Motor neuron (in vitro differentiated cells): ENCODE data around the gene MLLT1. TPM values are rescaled to one million over a fixed set of nuclear protein-coding genes. Genes with fewer than 3 reads are reported as not detected.
A peak's percentile ranks its signal among the peaks of the same experiment; 100 is the strongest.

Source experiments
- ATAC-seq, 8 experiments: fragments of 200-7000 bp; cut with Tn5 transposase; replicated peaks in 6 of 8; 2 replicates each; pipeline ENCODE4 v1.8.0; 2021; ENCODE audit warnings: mild to moderate bottlenecking in 8 of 8, moderate library complexity in 8 of 8
- H3K27ac ChIP-seq, 2 donors: fragments of 250-450 bp; sonication (Bioruptor Pico); 2 replicates each; pipeline ENCODE4 v1.9.0; 2021; ENCODE audit warnings: antibody characterized with exemption in 2 of 2, mild to moderate bottlenecking in 2 of 2, moderate library complexity in 1 of 2
- H3K4me1 ChIP-seq, 2 donors: fragments of 250-450 bp; sonication (Bioruptor Pico); replicated peaks in 1 of 2; 2 replicates each; pipeline ENCODE4 v1.6.1; 2021; ENCODE audit warnings: antibody characterized with exemption in 2 of 2, mild to moderate bottlenecking in 2 of 2, moderate library complexity in 1 of 2
- H3K4me3 ChIP-seq, 5 donors: fragments of 250-450 bp; sonication (Bioruptor Pico); 2 replicates each; pipeline ENCODE4 v1.9.0; 2021; ENCODE audit warnings: antibody characterized with exemption in 5 of 5, mild to moderate bottlenecking in 5 of 5, moderate library complexity in 4 of 5
- WGBS, 10 experiments: fragments of 450-650 bp; shearing (Covaris generic); methylation state at CpG; one replicate each; pipeline ENCODE4 v1.0.0; 2022; 5-methylcytosine and 5-hydroxymethylcytosine counted together
- in situ Hi-C, 9 experiments: fragments of 400-800 bp; cut with MboI; loops; one replicate each; pipeline ENCODE4 v1.15.0; 2021; ENCODE audit warnings: low sequenced_read_pairs in 9 of 9, low pct_unique_long_range_greater_than_20kb in 2 of 9; ENCODE audit not compliant: unreplicated experiment in 9 of 9
- total RNA-seq, 8 experiments: library from RNA; unstranded; fragments of 300-600 nt; gene quantifications; 2 replicates each; pipeline versions ENCODE4 v1.2.3 to v1.2.4, GENCODE V29; 2022

MLLT1 gene
- total RNA-seq, 8 experiments from 2014 or later: 12.4 to 88.7 (median 30.1) TPM

DNA sequence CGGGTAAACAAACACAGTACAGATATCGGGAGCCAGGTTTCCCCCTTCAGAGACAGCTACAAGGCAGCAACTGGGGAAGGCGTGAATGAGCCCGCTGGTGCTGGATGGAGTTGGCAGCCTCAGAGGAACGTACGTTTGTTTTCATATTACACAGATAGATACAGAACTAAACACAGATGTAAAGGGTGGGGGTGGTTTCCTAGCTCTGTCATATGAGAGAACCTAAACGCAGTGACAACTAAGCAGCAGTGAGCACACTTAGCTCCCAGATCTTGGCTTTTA is 32.8 kb downstream of the MLLT1 start:
- in situ Hi-C loops: no loop called here
- 67 to 100% (median 94%) methylated on average over 1 to 7 of the region's 7 CpGs; no CpG with 5 or more reads in 1 of the 10 experiments for WGBS, 10 experiments
- no peak overlapping the region for H3K27ac ChIP-seq
- ATAC-seq: no peak
- H3K4me3 ChIP-seq: no peak overlapping the region
- peaks cover 14 to 16% of the 10 kb centered on the region in 2 donors for H3K4me1 ChIP-seq

DNA sequence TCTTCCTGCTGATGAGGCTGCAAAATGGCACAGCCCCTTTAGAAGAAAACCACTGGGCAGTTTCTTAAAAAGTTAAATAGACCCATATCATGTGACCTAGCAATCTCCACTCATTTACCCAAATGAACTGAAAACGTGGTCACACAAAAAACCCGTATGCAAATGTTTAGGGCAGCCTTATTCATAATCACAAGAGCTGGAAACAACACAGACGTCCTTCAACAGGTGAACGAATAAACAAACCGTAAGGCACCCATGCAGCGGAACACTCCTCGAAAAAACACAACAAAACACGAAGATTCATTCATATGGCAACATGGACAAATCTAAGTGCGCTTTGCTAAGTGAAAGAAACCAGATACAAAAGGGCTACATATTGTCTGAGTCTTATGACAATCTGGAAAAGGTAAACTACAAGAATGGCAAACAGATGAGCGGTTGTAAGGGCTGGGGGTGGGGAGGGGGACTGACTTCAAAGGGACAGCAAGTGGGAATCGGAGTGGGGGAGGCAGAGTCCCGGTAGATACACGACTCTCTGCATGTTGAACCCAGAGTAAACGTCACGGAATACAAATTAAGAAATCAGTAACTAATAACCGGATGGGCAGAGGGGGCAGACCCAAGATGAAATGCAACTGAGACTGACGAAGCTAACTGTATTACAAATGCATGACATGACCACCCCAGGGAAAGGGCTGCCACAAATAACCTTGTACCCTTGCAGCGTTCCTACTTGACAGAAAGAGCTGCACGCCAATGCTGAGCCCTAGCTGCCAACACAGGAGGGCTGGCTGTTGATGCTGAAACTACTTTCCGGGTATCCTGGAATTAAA is 33.4 kb downstream of the MLLT1 start:
- Histone ChIP-seq H3K4me3 (no peak overlapping the region), H3K4me1 (peaks cover 18 to 21% of the 10 kb centered on the region in 2 donors), H3K27ac (no peak overlapping the region)
- no peak for ATAC-seq
- in situ Hi-C loops: no loop called here
- WGBS, 10 experiments: 87 to 100% (median 95%) methylated on average over 1 to 16 of the region's 20 CpGs

DNA sequence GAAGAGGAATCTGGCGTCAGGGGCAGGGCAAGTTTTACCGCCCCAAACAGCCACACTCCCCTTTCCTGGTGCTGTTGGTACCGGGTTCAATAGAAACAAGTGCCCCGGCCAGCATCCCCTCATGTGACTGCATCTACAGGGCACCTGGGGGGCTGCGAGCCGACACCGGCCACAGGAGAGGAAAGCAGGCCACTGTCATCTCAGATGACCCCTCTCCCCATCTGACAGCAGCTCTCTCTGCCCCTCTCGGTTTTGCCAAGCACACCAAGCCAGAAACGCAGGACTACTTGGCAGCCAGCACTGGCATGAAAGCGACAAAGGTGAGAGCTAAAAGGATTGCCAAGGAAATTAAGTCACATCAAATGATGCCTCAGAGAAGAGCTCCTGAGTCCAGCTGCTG is 37.1 kb downstream of the MLLT1 start:
- Histone ChIP-seq H3K27ac (peak overlapping the region in 1 of 2 donors; percentile 52), H3K4me1 (peaks cover 30 to 38% of the 10 kb centered on the region in 2 donors), H3K4me3 (no peak overlapping the region)
- ATAC-seq: no peak
- 80 to 100% (median 92%) methylated on average over 2 to 10 of the region's 10 CpGs; no CpG with 5 or more reads in 3 of the 10 experiments for WGBS, 10 experiments
- in situ Hi-C loops: no loop called here

DNA sequence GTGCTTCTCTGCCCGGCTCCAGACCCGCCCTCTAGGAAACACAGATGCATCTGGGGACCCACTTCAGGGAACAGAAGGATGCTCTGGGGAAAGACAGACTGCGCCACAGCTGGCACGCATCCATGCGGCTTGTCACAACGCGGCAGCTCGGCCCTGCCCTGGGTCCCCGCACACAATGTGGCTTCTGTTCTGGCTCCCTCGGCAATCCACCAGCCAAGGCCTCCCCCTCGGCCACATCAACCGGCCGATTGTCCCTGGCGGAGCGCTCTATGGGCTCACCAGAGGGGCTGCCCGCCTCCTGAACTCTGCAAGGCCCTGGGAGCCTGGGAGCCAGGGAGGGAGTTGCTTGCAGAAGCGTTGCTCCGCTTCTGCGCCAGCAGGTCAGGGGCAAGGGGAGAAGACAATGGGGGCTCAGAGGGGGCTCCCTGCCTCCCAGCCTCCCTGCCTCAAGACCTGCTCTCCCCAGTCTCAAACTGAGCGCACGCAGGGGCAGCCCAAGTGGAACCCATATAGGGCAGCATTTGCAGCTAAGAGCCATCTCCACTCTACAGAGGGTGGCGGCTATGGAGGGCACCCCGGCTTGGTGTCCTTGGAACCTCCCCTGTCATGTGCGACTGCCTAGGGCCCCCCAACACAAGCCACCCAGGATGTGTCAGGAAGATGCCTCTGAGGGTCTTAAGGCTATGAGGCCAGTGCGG is 37.9 kb downstream of the MLLT1 start:
- Histone ChIP-seq H3K27ac (peak overlapping the region; percentile 38 to 52), H3K4me3 (no peak overlapping the region), H3K4me1 (peaks cover 30 to 38% of the 10 kb centered on the region in 2 donors)
- WGBS, 10 experiments: 20 to 90% (median 57%) methylated on average over 1 to 9 of the region's 25 CpGs; no CpG with 5 or more reads in 6 of the 10 experiments
- peak in 5 of 8 experiments; percentile 86 to 93 (median 90) for ATAC-seq
- in situ Hi-C loops: no loop called here

DNA sequence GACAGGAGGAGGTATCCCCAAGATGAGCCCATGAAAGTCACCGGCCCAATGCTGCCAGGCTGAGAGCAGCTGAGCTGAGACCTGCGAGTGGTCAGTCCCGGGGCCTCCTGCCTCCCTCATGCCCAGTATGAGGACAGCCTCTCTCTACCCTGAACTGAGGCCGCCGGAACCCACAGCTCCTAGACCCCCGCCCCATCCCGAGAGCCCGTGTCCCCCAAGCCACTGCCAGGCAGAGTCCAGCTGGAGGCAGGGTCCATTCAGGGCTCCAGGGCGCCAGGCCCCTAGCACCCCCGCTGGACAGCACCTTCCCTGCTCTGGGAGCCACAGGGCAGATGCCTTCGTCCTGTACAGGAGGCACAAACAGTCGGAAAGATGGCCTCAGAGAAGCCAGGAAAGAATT is 38.7 kb downstream of the MLLT1 start:
- in situ Hi-C loops: no loop called here
- peak in 4 of 8 experiments; percentile 6 to 16 (median 14) for ATAC-seq
- Histone ChIP-seq H3K4me3 (no peak overlapping the region), H3K4me1 (peaks cover 30 to 38% of the 10 kb centered on the region in 2 donors), H3K27ac (peak overlapping the region in 1 of 2 donors; percentile 52)
- WGBS, 10 experiments: 63 to 100% (median 90%) methylated on average over 1 to 3 of the region's 12 CpGs; no CpG with 5 or more reads in 6 of the 10 experiments

DNA sequence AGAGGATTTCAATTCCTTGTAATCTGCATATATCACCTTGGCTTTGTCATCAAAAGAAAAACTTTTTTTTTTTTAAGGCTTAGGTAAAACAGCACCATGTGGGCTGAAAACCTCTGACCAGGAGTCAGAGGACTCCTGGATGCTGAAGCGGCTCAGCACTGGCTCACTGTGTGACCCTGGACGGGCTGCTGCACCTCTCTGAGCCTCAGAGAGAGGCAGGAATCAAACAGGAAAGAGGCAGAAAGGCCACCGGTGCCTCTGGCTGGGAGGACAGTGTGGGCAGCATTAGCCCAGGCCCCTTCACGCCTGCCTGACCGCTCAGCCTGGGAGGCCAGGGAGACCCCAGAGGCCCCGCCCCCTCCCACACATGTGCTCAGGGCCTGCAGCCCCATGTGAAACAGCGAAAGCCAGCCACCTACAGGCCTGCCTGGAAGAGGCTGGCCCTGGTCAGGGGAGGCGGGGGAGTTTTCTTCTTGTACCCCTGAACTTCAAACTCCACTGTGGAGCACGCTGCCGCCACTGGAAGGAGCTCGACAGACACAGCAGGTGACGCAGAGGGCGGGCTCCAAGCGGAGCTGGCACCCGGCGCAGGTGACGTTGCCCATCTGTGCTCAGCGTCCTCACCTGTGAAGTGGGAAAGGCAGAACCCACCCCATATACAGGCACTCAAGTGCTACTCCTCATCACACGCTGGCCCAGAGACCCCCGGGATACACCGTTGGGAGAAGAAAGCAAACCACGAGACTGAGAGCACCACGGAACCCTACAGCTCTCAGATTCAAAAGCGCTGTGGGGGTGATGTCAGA is 39.7 kb downstream of the MLLT1 start:
- WGBS, 10 experiments: 32 to 100% (median 74%) methylated on average over 1 to 4 of the region's 24 CpGs; no CpG with 5 or more reads in 5 of the 10 experiments
- peaks cover 31 to 48% of the 10 kb centered on the region in 2 donors for H3K4me1 ChIP-seq
- peak in 5 of 8 experiments; percentile 19 to 56 (median 52) for ATAC-seq
- H3K4me3 ChIP-seq: no peak overlapping the region
- H3K27ac ChIP-seq: peak overlapping the region in 1 of 2 donors; percentile 13
- in situ Hi-C loops: no loop called here

DNA sequence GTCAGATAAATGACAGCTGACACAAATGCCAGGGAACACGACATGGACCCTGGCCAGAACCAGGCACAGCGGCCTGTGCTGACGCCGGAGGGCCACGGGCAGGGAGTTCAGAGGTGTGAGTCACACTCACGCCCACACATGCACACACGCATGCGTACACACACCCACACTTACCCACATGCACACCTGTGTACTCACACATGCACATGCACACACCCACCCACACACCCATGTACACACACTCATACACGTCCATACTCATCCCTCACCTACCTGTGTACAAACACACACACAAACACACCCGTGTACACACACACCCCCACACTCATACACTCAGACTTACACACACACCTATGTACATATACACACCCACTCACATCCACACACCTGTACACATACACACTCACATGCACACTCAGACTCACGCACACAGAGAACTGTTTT is 40.4 kb downstream of the MLLT1 start:
- Histone ChIP-seq H3K27ac (no peak overlapping the region), H3K4me1 (peaks cover 37 to 54% of the 10 kb centered on the region in 2 donors), H3K4me3 (no peak overlapping the region)
- peak in 3 of 8 experiments; percentile 26 to 53 (median 40) for ATAC-seq
- 17 to 83% (median 40%) methylated on average over 1 to 2 of the region's 11 CpGs; no CpG with 5 or more reads in 6 of the 10 experiments for WGBS, 10 experiments
- in situ Hi-C loops: no loop called here

DNA sequence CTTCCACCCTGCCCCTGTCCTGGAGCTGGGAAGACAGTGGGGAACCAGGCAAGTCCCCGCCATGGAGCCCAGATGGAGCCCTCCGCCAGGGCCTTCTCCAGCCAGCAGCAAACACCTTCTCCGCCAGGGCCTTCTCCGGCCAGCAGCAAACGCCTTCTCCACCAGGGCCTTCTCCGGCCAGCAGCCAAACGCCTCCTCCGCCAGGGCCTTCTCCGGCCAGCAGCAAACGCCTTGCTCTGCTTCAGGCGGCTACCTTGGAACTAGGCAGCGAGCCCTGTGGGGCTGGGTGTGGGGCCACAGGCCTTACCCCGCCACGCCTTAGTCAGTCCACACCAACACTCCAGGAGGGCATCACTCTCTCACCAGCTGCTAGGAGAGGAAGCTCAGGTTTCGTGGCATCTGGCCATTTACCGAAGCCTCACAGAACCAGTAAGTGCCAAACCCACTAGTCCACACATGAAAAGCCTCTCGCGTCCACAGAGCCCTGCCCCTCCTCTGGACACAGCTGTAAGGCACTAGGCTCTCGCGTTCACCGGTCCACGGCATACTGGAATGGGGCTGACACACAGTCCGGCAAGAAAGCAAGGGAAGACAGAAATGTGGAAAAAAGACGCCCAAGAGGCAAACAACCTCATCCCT is 41.0 kb downstream of the MLLT1 start:
- in situ Hi-C loops: no loop called here
- peaks cover 43 to 61% of the 10 kb centered on the region in 2 donors for H3K4me1 ChIP-seq
- H3K4me3 ChIP-seq: no peak overlapping the region

DNA sequence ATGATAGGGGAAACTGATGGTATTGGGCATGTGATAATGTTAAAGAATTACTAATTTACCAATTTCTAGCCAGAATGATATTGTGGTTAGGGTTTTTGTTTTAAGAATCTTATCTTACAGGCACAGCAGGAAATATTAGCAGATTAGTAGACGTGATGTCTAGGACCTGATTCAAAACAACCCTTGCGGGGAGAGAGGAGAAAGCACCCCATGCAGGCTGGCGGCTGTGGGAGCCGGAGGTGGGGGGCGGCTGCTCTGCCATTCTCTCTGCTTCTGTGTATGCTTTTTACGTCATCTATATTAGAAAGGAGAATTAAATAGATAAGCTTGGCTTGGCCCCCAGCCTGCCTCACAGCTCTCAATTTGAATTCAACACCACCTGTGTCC is 41.5 kb downstream of the MLLT1 start:
- Histone ChIP-seq H3K27ac (no peak overlapping the region), H3K4me3 (no peak overlapping the region), H3K4me1 (peaks cover 46 to 63% of the 10 kb centered on the region in 2 donors)
- ATAC-seq: no peak
- in situ Hi-C loops: no loop called here
- WGBS, 10 experiments: 62 to 100% (median 76%) methylated on average over 3 to 6 of the region's 6 CpGs; no CpG with 5 or more reads in 5 of the 10 experiments

More for the DNA sequence above, 41.0 kb downstream of the MLLT1 start:
- 45 to 100% (median 93%) methylated on average over 1 to 6 of the region's 24 CpGs; no CpG with 5 or more reads in 5 of the 10 experiments for WGBS, 10 experiments
- ATAC-seq: peak in 3 of 8 experiments; percentile 83 to 90 (median 87)
- no peak overlapping the region for H3K27ac ChIP-seq

DNA sequence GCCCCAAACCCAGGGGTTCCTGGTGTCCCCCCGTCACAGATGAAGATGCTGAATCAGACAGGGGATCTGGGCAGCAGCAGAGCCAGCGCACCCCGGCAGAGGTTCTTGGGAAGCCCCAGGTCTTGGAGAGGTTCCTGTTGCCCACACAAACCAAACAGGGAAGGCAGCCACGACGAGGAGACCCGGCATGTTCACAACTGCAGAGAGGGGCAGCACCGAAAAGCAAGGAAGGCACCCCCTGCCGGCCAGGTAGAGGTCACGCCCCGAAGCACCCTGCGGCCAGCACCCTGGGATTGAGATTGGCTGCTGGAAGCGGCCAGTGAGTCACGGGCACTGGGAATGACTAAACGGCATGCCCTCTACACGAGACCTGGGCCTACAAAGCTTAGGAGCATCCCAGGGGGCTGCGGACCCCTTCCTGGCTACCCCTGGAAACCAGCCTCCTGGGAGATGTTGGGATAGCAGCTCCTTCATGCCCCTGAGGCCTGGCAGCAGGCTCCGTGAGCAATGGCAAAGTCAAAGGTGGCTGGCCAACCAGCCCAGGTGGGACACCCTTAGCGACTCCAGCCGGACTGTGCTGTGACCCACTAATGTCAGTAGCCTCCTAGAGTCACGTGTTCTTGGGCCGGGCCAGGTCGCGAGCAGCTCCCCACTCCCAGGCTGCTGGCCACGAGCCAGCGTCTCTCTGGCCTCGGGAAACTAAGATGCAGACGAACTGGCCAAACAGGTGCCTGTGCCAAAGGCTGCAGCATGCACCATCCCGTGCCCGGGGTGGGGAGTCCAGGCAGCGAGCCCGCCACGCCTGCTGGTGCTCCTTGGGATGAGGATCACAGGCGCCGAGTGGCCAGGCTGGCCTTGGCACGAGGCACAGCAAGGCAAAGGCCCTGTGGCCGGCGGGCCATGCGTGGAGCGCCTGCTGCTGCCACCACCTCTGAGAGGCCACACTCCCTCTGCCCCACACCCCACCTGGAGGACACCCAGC is 43.2 kb downstream of the MLLT1 start:
- 80 to 98% (median 87%) methylated on average over 1 to 7 of the region's 39 CpGs; no CpG with 5 or more reads in 6 of the 10 experiments for WGBS, 10 experiments
- H3K4me1 ChIP-seq: peaks cover 30 to 48% of the 10 kb centered on the region in 2 donors
- no peak for ATAC-seq
- H3K4me3 ChIP-seq: no peak overlapping the region
- in situ Hi-C loops: no loop called here
- H3K27ac ChIP-seq: no peak overlapping the region
